DMS79 treated with DMSO at 0.1 percent for 48 hours (cell line): ENCODE data around the gene STBD1.
A peak's percentile ranks its signal among the peaks of the same experiment; 100 is the strongest.
"Not testable (repeated sequence)": the region's sequence is repeated elsewhere in the genome, so short reads cannot be mapped to it uniquely, and the experiment has no call there.

Experiments
- DNase-seq: peaks from one replicate; lab custom pipeline; 2025; lab: John Stamatoyannopoulos, UW

STBD1 gene

DNA sequence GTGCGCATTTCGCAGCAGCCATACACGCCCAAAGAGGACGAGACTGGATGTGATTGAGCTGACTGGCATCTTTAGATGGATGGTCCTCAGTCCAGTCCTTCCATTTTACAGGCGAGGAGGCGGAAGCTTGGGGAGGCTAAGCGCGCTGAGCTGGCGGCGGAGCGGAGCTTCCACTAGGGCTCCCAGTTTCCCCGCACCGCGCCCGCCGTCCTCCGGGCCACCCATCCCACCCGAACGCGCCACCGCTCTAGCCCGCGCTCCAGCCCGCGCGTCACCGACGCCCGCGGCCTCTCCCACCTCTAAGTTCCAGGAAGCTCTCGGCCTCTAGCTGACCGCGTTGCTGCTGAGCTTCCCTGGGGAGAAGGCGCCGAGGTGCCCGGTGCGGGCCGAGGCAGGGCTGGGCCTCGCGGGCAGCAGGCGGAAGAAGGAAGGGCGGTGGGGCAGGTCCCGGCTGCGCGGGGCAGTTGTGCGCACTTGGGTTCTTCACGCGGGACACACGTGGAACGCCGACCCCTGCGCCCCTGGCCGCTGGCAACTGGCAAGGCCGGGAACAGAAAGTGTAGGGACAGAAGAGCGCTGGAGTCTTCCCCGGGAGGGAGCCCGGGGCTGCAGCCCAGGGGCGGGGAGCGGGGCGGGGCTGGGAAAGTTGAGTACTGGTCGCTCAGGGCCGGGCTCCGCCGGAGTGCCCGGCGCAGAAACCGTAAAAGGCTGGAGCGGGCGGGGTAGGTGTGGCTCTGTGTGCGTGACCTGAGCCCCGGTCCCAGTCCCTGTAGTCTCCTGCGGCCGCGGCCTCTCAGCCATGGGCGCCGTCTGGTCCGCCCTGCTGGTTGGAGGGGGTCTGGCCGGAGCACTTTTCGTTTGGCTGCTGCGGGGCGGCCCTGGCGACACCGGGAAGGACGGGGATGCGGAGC, at the start of gene STBD1:
Gene STBD1, plus strand, starts transcription at position 763 of the 911 bp plus-strand sequence. Its CDS starts 37 bp downstream, at position 800.
- DNase-seq: peak; percentile 34

DNA sequence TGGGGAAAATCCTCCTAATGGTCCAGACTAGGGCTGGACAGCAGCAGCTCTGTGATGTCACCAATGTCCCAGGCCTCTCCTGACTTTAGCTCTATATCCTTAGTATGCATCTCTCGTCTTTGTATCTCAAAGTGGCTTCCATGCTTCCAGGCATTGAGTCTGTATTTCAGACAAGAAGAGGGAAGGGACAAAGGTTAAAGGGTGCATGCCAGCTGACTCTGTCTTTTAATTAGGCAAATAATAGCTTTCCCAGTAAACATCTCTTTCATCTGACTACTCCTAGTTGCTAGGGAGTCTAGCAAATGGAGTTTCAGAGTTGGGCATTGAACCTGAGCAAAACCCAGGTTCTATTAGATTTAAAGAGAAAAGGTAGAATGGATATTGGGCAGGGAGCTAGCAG, 49.6 kb upstream of the STBD1 start:
- DNase-seq: no peak

DNA sequence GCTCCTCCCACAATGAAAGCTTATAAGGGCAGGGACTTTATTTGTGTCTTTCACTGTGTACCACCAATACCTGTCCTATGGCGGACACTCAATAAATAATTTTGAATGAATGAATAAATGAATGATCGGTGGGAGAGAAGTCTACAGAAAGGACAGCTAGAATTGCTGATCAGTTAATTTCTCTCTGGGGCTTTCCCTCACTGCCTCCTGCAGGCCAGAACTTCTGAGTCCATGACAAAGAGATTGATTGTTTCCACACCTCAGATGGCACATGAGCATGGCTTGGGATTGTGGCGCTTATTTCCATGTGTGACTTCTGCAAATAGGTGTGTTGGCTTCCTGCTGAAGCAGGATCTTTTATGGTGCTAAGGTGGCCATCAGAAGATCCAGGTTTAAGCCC, 48.7 kb upstream of the STBD1 start:
- no peak for DNase-seq

DNA sequence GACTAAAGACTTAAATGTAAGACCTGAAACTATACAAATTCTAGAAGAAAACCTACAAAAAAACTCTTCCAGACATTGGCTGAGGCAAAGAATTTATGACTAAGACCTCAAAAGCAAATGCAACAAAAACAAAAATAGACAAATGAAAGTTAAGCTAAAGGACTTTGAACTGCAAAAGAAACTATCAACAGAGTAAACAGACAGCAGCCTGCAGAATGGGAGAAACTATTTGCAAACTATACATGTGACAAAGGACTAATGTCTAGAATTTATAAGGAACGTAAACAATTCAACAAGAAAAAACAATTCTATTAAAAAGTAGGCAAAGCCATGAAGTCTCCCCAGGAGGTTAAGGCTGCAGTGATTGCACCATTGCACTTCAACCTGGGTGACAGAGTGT, 46.0 kb upstream of the STBD1 start:
- DNase-seq: no peak

DNA sequence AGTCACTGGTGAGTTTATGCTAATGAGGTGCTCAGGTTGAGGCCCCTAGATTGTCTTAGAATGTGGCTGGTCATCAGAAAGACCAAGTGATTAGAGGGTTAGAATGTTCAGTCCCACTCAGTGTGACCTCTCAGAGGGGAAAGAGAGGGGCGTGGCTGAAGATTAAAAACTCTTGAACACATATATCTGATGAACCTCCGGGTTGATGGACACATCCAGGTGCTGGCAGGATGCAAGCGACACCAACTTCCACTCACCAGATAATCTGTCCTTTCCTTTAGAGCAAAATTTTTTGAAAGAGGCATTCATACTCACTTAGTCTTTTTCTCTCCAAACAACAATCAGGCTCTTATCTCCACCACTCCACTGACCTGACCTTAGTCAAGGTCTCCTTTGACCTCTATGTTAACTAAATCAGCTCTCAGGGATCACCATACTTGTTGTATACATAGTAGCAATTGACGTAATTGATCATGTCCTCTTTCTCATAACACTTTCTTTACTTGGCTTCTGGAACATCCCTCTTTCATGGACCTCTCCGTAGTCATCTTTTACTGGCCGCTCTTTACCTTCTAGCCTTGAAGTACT, 40.8 kb upstream of the STBD1 start:
- no peak for DNase-seq

DNA sequence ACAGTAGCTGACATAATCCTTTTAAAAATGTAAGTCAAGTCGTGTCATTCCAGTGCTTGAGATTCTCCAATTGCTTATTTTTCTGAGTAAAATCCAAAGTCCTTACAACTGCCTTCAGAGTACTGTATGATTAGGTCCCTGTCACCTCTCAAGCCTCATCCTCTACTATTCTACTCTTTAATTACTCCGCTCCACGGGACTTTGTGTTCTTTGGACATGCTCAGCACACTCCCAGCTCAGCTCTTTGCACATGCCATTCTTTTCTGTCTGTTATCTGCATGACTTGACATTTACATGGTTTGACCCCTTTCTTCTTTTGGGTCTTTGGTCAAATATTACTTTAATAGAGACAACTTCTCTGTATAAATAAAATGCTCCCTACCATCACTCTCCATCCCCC, 39.9 kb upstream of the STBD1 start:
- no peak for DNase-seq

DNA sequence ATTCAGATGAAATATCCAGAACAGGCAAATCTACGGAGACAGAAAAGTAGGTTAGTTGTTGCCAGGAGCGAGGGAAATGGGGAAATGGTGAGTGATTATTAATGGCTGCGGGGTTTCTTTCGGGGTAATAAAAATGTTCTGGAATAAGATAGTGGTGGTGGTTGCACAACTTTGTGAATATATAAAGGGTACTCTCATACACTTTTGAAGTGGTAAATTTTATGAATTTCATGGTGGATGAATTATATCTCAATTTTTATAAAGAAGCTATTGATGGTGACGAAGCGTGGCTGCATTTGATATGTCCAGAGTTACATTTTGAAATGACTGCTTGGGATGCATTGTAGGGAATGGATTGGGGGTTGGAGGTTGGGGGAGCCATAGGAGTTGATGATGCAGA, 38.7 kb upstream of the STBD1 start:
- no peak for DNase-seq

DNA sequence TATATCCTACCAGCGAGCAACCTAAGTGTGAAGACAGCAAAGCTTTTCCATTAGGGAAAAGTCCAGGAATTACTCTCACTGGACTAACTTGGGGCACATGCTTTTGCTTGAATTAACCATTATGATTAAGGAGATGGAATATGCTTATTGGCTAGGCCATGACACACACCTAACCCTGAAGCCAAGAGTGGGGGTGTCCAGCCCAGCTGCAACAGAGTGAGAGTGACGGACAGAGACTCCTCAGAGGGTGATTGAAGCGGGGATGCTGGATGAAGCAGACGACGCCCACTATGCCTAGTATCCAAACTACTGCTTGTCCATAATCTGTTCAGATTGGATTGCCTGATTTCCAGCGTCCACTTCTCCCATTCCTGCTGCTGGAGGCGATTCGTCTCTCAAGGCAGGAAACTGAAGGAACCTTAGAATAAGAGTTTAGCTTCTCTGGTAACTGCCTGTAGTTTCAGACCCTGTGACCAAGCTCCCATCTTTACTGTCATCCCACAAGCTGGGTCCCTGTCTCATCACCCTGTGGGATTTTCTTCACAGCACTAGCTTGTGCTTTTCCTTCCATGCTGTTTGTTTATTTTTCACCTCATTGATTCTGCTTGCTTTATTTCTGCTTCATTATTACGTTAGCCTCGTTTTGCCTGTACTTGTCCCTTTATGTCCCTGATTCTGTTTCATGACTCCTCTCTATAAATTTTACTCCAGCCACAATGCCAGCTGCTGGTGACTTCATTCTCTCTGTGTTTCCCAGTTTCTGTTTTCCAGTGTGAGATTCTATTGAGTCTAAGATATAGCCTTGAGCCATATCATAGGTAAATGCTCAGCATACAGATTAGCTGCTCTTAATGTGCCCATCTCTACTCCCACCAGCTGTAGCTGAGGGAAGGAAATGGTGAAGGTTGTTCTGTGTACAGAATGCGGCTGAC, 36.0 kb upstream of the STBD1 start:
- DNase-seq: no peak

DNA sequence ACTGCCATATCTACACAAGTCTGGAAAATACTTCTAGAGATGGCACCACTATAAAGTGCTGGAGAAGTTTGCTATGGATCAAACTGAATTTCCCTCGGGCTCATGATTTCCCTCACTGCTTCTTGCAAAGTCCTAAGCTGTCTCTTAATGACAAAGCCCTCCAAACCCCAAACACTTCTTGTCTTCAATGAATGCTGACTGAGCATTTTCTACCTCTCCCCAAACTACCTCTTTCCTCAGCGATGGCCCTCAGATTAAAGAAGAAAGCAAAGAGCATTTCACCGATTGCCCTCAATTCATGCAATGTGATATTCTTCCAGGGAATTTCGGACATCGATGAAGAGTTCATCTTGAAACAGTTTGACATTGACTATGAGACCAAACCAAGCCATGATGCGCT, 35.3 kb upstream of the STBD1 start:
- no peak for DNase-seq

DNA sequence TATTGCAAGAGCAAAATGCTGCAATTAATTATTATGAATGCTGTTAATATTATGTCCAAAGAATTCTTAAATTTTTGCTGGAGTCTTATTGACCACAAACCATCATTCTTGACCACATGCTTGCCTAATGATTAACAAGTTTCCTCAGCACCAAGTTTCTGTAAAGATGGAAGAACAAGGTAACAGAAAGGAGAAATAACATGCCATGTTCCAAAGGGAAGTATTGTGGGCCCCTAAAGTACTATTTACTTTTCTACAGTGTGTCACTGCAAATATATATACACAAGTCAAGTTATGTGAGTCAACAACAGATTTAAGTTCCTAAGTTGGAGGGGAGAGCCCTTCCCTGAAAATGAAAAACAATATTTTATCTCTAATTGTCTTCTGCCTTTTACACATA, 34.5 kb upstream of the STBD1 start:
- no peak for DNase-seq

DNA sequence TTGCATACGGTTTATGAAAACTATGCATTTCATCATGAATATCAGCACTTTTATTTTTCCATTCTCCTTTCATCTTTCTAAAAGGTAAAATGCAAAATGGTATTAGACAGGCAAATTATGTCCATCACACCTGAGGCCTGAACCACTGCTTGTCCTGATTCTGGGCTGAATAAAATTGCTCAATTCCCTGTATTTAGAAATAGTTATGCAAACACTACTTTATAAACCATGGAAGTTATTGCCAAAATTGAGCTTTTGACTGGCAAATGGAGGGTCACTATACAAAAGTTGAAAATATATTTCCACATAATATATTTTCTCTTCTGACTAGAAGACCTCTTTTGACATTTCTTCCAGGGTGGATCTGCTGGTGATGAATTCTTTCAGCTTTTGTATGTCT, 34.0 kb upstream of the STBD1 start:
- no peak for DNase-seq

DNA sequence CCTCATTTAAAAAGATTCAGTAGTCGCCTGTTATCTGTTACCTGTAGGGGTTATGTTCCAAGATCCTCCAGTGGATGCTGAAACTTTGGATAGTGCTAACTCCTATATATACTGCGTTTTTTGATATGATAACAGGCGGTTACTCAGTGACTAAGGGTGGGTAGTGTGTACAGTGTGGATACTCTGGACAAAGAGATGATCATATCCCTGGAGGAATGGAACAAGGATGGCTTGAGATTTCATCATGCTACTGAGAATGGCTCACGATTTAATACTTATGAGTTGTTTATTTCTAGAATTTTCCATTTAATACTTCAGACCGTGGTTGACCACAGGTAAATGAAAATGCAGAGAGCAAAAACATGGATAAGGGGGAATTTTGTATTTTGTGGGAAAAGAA, 33.5 kb upstream of the STBD1 start:
- no peak for DNase-seq

DNA sequence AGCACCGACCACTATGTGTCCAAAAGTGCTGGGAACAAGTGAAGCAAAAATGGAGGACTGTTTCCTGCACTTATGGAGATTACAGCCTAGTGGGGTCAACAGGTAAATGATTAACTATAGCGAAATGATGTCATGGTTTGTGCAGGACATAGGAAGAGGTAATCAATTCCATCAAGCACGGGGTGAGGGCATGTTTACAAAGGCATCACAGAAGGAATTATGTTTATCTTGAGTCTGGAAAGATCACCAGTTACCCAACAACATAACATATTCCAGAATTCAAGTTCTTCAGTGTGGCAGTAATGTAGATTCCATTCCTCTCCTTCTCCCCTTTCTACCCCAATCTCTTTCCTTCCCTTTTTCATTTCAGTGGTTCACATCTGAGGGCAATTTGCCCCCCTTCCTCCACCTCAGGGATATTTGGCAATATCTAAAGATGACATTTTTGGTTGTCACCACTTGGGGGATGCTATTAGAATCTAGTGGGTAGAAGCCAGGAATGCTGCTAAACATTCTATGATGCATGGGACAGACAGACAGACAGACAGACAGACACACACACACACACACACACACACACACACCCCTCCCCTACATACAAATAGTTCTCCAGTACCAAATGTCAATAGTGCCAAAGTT, 30.9 kb upstream of the STBD1 start:
- DNase-seq: no peak

DNA sequence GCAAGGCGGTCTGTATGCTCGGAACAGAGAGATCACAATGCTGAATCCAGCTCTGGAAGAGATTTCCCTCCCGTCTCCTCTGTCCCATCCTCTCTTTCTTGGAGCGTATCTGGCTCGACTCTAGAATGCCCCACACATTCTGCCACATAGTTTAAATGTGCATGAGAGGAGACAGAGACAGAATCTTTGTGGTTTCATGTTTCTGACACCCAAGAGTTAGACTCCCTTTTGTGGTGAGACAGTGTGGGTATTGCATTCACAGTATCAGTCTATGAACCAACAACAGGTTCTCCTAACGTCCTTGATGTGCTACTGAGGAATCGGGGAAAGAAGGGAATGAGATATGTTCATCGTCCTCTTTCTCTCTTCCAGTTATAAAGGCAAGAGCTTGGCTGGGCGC, 29.7 kb upstream of the STBD1 start:
- no peak for DNase-seq

DNA sequence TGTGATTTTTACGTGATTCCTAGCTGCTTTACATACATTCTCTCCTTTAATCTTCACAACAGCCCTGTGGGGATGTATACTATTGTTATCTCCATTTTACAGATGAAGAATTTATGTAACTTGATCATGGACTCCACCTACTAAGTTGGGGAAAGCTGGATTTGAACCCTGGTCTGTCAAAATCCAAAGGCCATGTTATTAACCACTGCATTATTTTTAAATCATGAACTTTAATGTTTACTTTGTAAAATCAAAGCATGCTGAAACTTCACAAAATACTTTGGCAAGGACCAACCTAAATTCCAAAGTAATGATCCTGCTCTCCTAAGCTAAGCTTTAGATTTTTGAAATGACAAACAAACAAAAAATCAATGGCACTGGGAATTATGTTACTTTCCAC, 28.9 kb upstream of the STBD1 start:
- DNase-seq: no peak

DNA sequence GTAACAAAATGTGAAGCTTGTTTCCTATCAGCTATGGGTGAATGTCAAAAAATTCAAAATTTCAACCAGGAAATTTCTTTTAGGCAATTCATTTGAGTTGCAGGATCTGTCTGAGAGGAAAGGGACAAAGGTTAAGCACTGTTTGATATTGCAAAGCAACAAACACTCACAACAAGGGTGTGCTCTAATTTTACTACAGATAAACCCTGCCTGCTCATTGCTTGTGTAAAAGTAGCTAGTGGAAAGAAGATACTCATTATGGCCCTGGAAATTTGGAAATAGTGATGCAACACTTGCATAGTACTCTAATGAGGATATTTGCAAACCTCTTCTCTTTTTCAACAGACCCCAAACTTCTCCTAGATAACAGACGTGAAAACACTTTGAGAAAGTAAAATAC, 27.9 kb upstream of the STBD1 start:
- no peak for DNase-seq

DNA sequence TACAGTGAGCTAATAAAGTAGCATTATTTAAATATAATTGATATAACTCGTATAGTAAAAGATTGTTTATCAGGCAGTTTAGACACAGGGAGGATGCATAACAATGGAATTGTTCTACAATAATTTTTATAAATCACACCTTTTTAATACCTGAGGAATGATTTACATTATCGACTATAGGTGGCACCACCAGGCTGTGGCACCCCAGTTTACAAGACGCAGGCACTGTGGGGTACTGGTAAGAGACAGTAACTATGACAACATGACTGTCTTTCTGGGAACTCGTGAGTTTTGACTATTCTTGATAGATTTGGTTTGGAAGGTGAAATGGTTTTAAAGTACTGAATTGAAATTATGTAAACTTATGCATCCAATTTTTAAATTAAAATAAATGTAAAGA, 27.1 kb upstream of the STBD1 start:
- no peak for DNase-seq

DNA sequence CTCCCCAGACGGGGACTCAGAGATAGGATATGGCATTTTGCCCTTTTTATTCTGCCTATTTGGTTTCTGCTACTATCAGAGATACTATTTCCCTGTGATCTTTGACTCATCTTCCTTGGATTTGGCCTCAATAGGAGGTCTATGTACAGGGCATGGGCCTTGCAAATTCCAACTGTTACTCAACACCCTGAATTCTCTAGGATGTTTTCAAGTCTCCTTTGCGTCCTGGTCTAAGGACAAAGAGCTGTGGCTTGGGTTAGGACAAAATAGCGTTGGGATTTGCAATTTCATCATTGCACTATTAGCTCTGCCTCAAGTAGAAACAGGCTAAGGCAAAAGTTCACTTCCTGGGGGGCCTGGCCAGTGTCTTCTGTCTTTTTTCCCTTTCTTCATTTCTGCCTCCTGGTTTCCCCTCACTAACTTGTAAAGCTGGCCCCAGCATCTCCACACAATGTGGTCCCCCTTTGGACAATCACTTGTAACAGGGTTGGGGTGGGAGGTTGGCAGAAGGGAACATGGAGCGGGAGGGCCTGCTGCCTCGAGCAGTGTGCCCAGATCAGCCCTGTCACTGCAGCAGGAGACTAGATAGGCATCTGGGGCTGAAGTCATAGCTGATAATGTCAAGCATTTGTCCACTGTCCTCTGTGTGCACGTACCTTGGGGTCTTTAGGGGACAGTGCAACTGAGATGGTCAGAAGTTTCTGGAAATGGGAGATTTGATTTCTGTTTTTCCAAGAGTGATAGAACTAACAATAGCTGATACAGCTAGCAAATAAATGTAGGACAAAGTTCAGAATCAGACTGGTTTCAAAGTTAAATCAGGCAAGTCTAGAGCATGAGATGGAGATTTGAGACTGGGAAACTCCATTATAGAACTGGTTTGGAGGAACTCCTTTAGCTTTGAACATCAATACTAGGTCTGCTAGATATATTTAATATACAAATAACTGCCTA, 25.8 kb upstream of the STBD1 start:
- no peak for DNase-seq

DNA sequence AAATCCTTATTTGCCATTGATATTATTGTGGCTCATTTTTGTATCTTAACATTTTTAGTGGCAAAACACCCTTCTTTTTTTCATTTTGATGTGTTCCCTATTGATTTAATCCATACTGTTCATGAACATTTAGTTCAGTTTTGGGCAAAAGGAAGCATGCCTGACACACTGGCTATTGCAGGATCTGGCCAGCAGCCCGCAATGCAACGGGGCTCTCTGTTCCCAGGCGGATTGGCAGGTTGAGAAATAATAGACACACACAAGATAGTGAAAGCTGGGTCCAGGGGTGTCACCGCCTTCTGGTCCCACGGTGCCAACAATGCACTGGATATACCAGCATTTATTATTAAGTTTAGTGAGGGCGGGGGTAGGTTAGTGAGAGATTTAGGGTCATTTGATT, 24.9 kb upstream of the STBD1 start:
- DNase-seq: not testable (repeated sequence)

DNA sequence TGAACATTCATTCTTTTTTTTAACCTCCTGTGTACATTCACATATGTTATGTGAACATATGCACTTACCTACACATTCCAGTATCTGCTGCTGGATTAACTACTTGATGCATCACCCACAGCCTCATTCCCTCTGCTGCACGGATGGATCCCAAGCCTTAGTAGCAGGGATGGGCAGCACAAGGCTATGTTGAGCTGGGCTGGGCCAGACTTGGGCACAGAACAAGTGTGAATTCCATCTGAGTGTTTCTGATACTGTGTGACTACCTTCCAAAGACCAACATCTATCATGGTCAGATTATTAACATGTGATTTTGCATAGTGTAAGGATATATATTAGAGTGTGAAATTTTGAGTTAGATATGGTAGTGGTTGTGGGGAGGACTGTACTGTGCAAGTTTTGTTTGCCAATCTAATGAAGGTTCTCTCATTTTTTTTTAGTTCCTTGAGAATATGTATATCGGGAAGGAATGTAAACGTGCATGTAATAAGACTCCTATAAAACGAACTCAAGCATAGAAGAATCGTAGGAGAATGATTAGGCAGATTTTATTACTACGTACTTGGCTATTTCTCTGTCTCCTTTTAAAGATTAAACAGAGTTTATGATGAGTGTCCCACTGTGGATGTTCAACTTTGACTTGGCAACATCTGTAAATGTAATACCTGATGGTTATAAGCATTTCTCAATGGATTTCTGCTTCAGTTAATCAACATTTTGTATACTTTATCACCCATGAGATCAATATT, 23.4 kb upstream of the STBD1 start:
- no peak for DNase-seq
